ENCODE measurements around the gene RNF31. TPM values are rescaled to one million over a fixed set of nuclear protein-coding genes. Genes with fewer than 3 reads are reported as not detected.
A peak's percentile ranks its signal among the peaks of the same experiment; 100 is the strongest.

Gene RNF31
- total and polyA plus RNA-seq, 2 of the 13 experiments (the other 11 are each of a cell fraction or from before 2014, with no cell fraction given) = 48.2 to 86.8 TPM

GRCh38 chr14:24135584-24135833, 11.8 kb upstream of the RNF31 start (continued):
- TF ChIP-seq KIAA2018 (CRISPR knock-in tag; IDR thresholded peaks at IDR 0.05; ENCODE audit: borderline replicate concordance) (peak; percentile 34; the same call in 1 of the 2 replicates), ZNF225 (CRISPR knock-in tag; IDR thresholded peaks at IDR 0.05) (peak; percentile 74), AKAP8 (CRISPR knock-in tag; IDR thresholded peaks at IDR 0.05) (no peak), RELA (CRISPR knock-in tag; IDR thresholded peaks at IDR 0.05) (no peak), XRCC5 (optimal IDR thresholded peaks at IDR 0.05; ENCODE audit: low read length) (peak; percentile 12), HOXA5 (CRISPR knock-in tag; IDR thresholded peaks at IDR 0.05) (peak; percentile 19; the same call in 1 of the 2 replicates), DR1 (CRISPR knock-in tag; IDR thresholded peaks at IDR 0.05) (no peak), TIGD3 (CRISPR knock-in tag; IDR thresholded peaks at IDR 0.05; ENCODE audit: borderline replicate concordance) (no peak), GATAD1 (CRISPR knock-in tag; IDR thresholded peaks at IDR 0.05) (no peak; the same call in 1 of the 2 replicates), ZMAT3 (CRISPR knock-in tag; conservative IDR thresholded peaks at IDR 0.05) (peak; percentile 83; the same call in 1 of the 2 replicates), ZNF335 (CRISPR knock-in tag; IDR thresholded peaks at IDR 0.05) (peak; percentile 76; the same call in 1 of the 2 replicates), FOXK2 (IDR thresholded peaks at IDR 0.05) (no peak), HIVEP1 (CRISPR knock-in tag; IDR thresholded peaks at IDR 0.05) (0 out of 2 replicates have a peak, but pooled peaks have one; percentile 42), POLR2A (IDR thresholded peaks at IDR 0.05; ENCODE audit: insufficient read depth in 1 of 2, low read depth in 2 of 2, low read length in 2 of 2) (no peak), SKIL (CRISPR knock-in tag; IDR thresholded peaks at IDR 0.05; ENCODE audit: borderline replicate concordance) (no peak), ZNF512B (CRISPR knock-in tag; IDR thresholded peaks at IDR 0.05; ENCODE audit: borderline replicate concordance) (peak; percentile 84; the same call in 1 of the 2 replicates), ZNF7 (CRISPR knock-in tag; IDR thresholded peaks at IDR 0.05) (no peak), MATR3 (CRISPR knock-in tag; IDR thresholded peaks at IDR 0.05) (peak; percentile 24; the same call in 1 of the 2 replicates)

All from HepG2 (cell line).